HTERT RPE-1 (cell line): Measurements from ENCODE around the gene SFXN2.
"Not testable (repeated sequence)": the region's sequence is repeated elsewhere in the genome, so short reads cannot be mapped to it uniquely, and the experiment has no call there.

Source experiments
- in situ Hi-C: fragments of 300-500 bp; cut with MboI; formaldehyde crosslinking; loops from 4 replicates; pipeline ENCODE4 v1.14.3; 2020; ENCODE audit warnings: low sequenced_read_pairs

The SFXN2 gene

GRCh38 chr10:102752266-102752930 is 38.0 kb downstream of the SFXN2 start:
- in situ Hi-C loops, result no loop called here

- in situ Hi-C loops, result no loop called here
These were observed 38.7 kb downstream of the SFXN2 start for GRCh38 chr10:102752934-102753664.

- in situ Hi-C loops, result no loop called here
These were observed 39.3 kb downstream of the SFXN2 start for GRCh38 chr10:102753718-102754117.

- in situ Hi-C loops, result no loop called here
These were observed 42.9 kb downstream of the SFXN2 start for GRCh38 chr10:102757323-102757722.

GRCh38 chr10:102758240-102758932 is 44.0 kb downstream of the SFXN2 start:
- in situ Hi-C loops, result no loop called here

- in situ Hi-C loops, result not testable (repeated sequence)
These were observed 44.5 kb downstream of the SFXN2 start for GRCh38 chr10:102758933-102759262.

GRCh38 chr10:102759497-102760210 is 45.2 kb downstream of the SFXN2 start:
- in situ Hi-C loops, result no loop called here

GRCh38 chr10:102761981-102762380 is 47.5 kb downstream of the SFXN2 start:
- in situ Hi-C loops, result no loop called here

GRCh38 chr10:102762401-102763015 is 48.1 kb downstream of the SFXN2 start:
- in situ Hi-C loops, result no loop called here

GRCh38 chr10:102763037-102763607 is 48.7 kb downstream of the SFXN2 start:
- in situ Hi-C loops, result no loop called here

GRCh38 chr10:102764470-102765161 is 50.2 kb downstream of the SFXN2 start:
- in situ Hi-C loops, result no loop called here

- in situ Hi-C loops, result no loop called here
These were observed 50.9 kb downstream of the SFXN2 start for GRCh38 chr10:102765336-102765735.

- in situ Hi-C loops, result no loop called here
These were observed 53.2 kb downstream of the SFXN2 start for GRCh38 chr10:102767428-102768160.

GRCh38 chr10:102769375-102770107 is 55.1 kb downstream of the SFXN2 start:
- in situ Hi-C loops, result no loop called here

GRCh38 chr10:102770108-102770482 is 55.7 kb downstream of the SFXN2 start:
- in situ Hi-C loops, result no loop called here

GRCh38 chr10:102770792-102771191 is 56.4 kb downstream of the SFXN2 start:
- in situ Hi-C loops, result no loop called here

- in situ Hi-C loops, result no loop called here
These were observed 58.9 kb downstream of the SFXN2 start for GRCh38 chr10:102773320-102773719.

- in situ Hi-C loops, result no loop called here
These were observed 59.5 kb downstream of the SFXN2 start for GRCh38 chr10:102773986-102774385.
